ENCODE data around the gene NMT2.
"Not testable (repeated sequence)": the region's sequence is repeated elsewhere in the genome, so short reads cannot be mapped to it uniquely, and the experiment has no call there.

NMT2 gene

DNA sequence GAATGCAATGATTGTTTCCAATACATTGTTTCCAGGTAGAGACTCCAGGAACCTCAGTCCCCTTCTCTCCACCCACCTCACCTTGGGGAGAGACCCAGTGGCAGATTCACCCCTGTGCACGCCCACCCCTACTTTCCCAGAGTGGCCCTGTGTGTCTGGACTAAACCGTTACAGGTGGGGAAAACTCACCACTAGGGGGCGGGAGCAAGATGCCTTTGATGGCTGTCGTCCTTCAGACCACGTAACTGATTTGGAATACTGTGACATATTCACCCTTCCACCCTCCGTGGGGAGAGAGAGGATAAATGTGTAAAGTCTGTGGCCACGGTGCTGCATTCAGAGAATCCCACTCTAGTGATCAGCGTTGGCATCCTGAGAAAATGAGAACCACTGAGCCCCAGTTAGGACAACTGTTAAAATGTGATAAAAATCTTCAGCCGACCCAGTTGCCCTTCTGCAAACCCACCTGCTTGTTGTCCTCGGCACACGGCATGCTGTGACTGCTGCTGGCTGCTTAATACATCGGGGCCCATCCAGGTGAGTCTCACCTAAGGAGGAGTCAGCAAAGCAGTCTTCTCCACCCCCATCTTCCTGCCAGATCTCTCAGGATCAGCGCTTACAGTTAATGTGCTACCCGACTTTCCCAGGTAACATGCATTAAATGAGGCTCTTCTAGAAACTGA lies 41.5 kb upstream of the NMT2 start:
- H3K27me3 ChIP-seq (replicated peaks in 2 of 5; ENCODE audit: control insufficient read depth in 4 of 5, insufficient read depth in 5 of 5, low read length in 4 of 5) = peaks cover 0 to 19% (median 9%) of the 10 kb centered on the region in 5 experiments
- H3K4me1 ChIP-seq (ENCODE audit: control extremely low read depth in 1 of 4, control insufficient read depth in 4 of 4, insufficient read depth in 4 of 4, low read length in 3 of 4) = peaks cover 7 to 15% (median 12%) of the 10 kb centered on the region in 4 experiments
- DNase-seq = peak; percentile 73 to 77 (median 74)
- no peaks in the 10 kb centered on the region for H3K36me3 ChIP-seq (ENCODE audit: control insufficient read depth in 4 of 4, insufficient read depth in 4 of 4, low read length in 3 of 4)
- CTCF ChIA-PET = interaction anchor here (1.0 to 1.4 kb wide), 3 partner anchors 13 to 36 kb away, joined by 3 to 4 read pairs (median 3); no protein-coding TSS in a partner anchor
- H3K9me3 ChIP-seq (ENCODE audit: control extremely low read depth in 1 of 5, control insufficient read depth in 4 of 5, insufficient read depth in 2 of 5, low read depth in 1 of 5, low read length in 4 of 5) = peaks cover 0 to 3% (median 0%) of the 10 kb centered on the region in 5 experiments
- WGBS (ENCODE audit: insufficient coverage) = 35% methylated on average over 9 of the region's 14 CpGs
- no peak overlapping the region for H3K27ac ChIP-seq (ENCODE audit: insufficient read depth in 1 of 2, low read depth in 1 of 2, low read length in 2 of 2, poor library complexity in 1 of 2, severe bottlenecking in 2 of 2)
- POLR2A ChIA-PET = no interaction called here
- no peak overlapping the region for H3K4me3 ChIP-seq (ENCODE audit: control insufficient read depth in 1 of 7, extremely low read depth in 1 of 7, insufficient read depth in 4 of 7, low read depth in 2 of 7, low read length in 6 of 7)

DNA sequence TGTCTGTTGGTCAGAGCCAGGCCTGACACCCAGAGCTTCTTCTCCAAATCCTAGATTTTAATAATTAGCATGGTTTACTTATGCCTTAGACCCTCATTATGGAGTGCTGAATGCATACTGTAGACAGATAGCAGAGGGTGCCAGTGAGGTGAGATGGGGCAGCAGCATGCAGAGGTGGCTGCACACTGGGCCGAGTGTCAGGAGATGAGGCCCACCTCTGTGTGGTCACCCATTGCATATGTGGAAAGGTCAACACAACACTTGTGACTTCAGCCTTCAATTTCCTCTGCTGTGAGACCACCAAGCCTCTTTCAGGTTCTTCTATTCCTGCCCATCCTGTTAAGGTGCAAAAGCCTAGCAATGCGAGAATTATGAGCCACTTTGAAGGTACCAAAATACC lies 39.7 kb upstream of the NMT2 start:
- Histone ChIP-seq H3K27me3 (replicated peaks in 2 of 5; ENCODE audit: control insufficient read depth in 4 of 5, insufficient read depth in 5 of 5, low read length in 4 of 5) (peaks cover 0 to 21% (median 5%) of the 10 kb centered on the region in 5 experiments), H3K4me1 (ENCODE audit: control extremely low read depth in 1 of 4, control insufficient read depth in 4 of 4, insufficient read depth in 4 of 4, low read length in 3 of 4) (peaks cover 7 to 15% (median 12%) of the 10 kb centered on the region in 4 experiments), H3K4me3 (ENCODE audit: control insufficient read depth in 1 of 7, extremely low read depth in 1 of 7, insufficient read depth in 4 of 7, low read depth in 2 of 7, low read length in 6 of 7) (no peak overlapping the region), H3K27ac (ENCODE audit: insufficient read depth in 1 of 2, low read depth in 1 of 2, low read length in 2 of 2, poor library complexity in 1 of 2, severe bottlenecking in 2 of 2) (no peak overlapping the region), H3K9me3 (ENCODE audit: control extremely low read depth in 1 of 5, control insufficient read depth in 4 of 5, insufficient read depth in 2 of 5, low read depth in 1 of 5, low read length in 4 of 5) (peaks cover 0 to 3% (median 0%) of the 10 kb centered on the region in 5 experiments), H3K36me3 (ENCODE audit: control insufficient read depth in 4 of 4, insufficient read depth in 4 of 4, low read length in 3 of 4) (no peaks in the 10 kb centered on the region)
- no peak for DNase-seq
- CTCF ChIA-PET = no interaction called here
- WGBS (ENCODE audit: insufficient coverage) = 83% methylated on average over 1 of the region's 2 CpGs
- POLR2A ChIA-PET = no interaction called here

DNA sequence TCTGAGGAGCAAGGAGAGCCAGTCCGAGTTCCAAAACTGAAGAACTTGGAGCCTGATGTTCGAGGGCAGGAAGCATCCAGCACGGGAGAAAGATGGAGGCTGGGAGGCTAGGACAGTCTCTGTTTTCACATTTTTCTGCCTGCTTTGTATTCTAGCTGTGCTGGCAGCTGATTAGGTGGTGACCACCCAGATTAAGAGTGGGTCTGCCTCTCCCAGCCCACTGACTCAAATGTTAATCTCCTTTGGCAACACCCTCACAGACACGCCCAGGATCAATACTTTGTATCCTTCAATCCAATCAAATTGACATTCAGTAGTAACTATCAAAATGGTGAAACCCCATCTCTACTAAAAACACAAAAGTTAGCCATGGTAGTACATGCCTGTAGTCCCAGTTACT lies 38.9 kb upstream of the NMT2 start:
- H3K36me3 ChIP-seq (ENCODE audit: control insufficient read depth in 4 of 4, insufficient read depth in 4 of 4, low read length in 3 of 4); H3K27ac ChIP-seq (ENCODE audit: insufficient read depth in 1 of 2, low read depth in 1 of 2, low read length in 2 of 2, poor library complexity in 1 of 2, severe bottlenecking in 2 of 2); H3K9me3 ChIP-seq (ENCODE audit: control extremely low read depth in 1 of 5, control insufficient read depth in 4 of 5, insufficient read depth in 2 of 5, low read depth in 1 of 5, low read length in 4 of 5); POLR2A ChIA-PET; DNase-seq; CTCF ChIA-PET; H3K4me3 ChIP-seq (ENCODE audit: control insufficient read depth in 1 of 7, extremely low read depth in 1 of 7, insufficient read depth in 4 of 7, low read depth in 2 of 7, low read length in 6 of 7): not testable (repeated sequence)
- peaks cover 7 to 15% (median 12%) of the 10 kb centered on the region in 4 experiments for H3K4me1 ChIP-seq (ENCODE audit: control extremely low read depth in 1 of 4, control insufficient read depth in 4 of 4, insufficient read depth in 4 of 4, low read length in 3 of 4)
- WGBS (ENCODE audit: insufficient coverage) = 92% methylated on average over 2 of the region's 4 CpGs
- H3K27me3 ChIP-seq (replicated peaks in 2 of 5; ENCODE audit: control insufficient read depth in 4 of 5, insufficient read depth in 5 of 5, low read length in 4 of 5) = peaks cover 0 to 23% (median 5%) of the 10 kb centered on the region in 5 experiments

DNA sequence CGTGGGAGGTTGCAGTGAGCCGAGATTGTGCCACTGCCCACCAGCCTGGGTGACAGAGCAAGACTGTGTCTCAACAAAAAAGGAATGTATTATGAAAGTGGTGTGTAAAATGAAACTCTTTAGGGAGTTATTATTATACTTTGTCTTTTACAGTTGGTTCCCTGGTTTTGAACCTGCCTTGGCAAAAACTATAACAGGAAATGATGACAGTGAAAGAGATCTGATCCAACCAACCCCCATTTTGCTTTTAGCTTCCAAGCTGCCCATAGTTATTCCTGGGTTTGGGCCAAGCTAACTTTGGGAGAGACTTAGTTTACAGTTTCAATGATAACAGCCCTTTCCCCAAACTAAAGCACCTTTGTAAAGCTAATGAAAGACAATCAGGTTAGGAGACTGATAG lies 34.1 kb upstream of the NMT2 start:
- H3K4me1 ChIP-seq (ENCODE audit: control extremely low read depth in 1 of 4, control insufficient read depth in 4 of 4, insufficient read depth in 4 of 4, low read length in 3 of 4) = no peaks in the 10 kb centered on the region
- H3K36me3 ChIP-seq (ENCODE audit: control insufficient read depth in 4 of 4, insufficient read depth in 4 of 4, low read length in 3 of 4) = no peaks in the 10 kb centered on the region
- peaks cover 0 to 3% (median 0%) of the 10 kb centered on the region in 5 experiments for H3K9me3 ChIP-seq (ENCODE audit: control extremely low read depth in 1 of 5, control insufficient read depth in 4 of 5, insufficient read depth in 2 of 5, low read depth in 1 of 5, low read length in 4 of 5)
- H3K4me3 ChIP-seq (ENCODE audit: control insufficient read depth in 1 of 7, extremely low read depth in 1 of 7, insufficient read depth in 4 of 7, low read depth in 2 of 7, low read length in 6 of 7) = no peak overlapping the region
- WGBS (ENCODE audit: insufficient coverage) = 100% methylated on average over 2 of the region's 2 CpGs
- H3K27ac ChIP-seq (ENCODE audit: insufficient read depth in 1 of 2, low read depth in 1 of 2, low read length in 2 of 2, poor library complexity in 1 of 2, severe bottlenecking in 2 of 2) = no peak overlapping the region
- no peak for DNase-seq
- POLR2A ChIA-PET = no interaction called here
- CTCF ChIA-PET = interaction anchor here (1.2 to 1.4 kb wide), 2 partner anchors 9 to 35 kb away, joined by 4 to 6 read pairs; no protein-coding TSS in a partner anchor
- H3K27me3 ChIP-seq (replicated peaks in 2 of 5; ENCODE audit: control insufficient read depth in 4 of 5, insufficient read depth in 5 of 5, low read length in 4 of 5) = peaks cover 0 to 51% (median 18%) of the 10 kb centered on the region in 5 experiments

DNA sequence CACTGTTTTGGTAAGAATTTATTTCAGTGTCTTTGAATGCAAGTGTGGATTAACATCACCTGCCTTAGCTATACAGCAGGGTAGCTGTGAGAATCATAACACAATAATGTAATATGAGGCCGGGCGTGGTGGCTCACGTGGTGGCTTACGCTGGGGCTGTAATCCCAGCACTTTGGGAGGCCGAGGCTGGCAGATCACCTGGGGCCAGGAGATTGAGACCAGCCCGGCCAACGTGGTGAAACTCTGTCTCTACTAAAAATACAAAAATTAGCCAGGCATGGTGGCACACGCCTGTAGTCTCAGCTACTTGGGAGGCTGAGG lies 33.8 kb upstream of the NMT2 start:
- H3K4me3 ChIP-seq (ENCODE audit: control insufficient read depth in 1 of 7, extremely low read depth in 1 of 7, insufficient read depth in 4 of 7, low read depth in 2 of 7, low read length in 6 of 7); H3K36me3 ChIP-seq (ENCODE audit: control insufficient read depth in 4 of 4, insufficient read depth in 4 of 4, low read length in 3 of 4); POLR2A ChIA-PET; H3K9me3 ChIP-seq (ENCODE audit: control extremely low read depth in 1 of 5, control insufficient read depth in 4 of 5, insufficient read depth in 2 of 5, low read depth in 1 of 5, low read length in 4 of 5); H3K27ac ChIP-seq (ENCODE audit: insufficient read depth in 1 of 2, low read depth in 1 of 2, low read length in 2 of 2, poor library complexity in 1 of 2, severe bottlenecking in 2 of 2); DNase-seq; H3K4me1 ChIP-seq (ENCODE audit: control extremely low read depth in 1 of 4, control insufficient read depth in 4 of 4, insufficient read depth in 4 of 4, low read length in 3 of 4): not testable (repeated sequence)
- peaks cover 0 to 55% (median 20%) of the 10 kb centered on the region in 5 experiments for H3K27me3 ChIP-seq (replicated peaks in 2 of 5; ENCODE audit: control insufficient read depth in 4 of 5, insufficient read depth in 5 of 5, low read length in 4 of 5)
- CTCF ChIA-PET = interaction anchor here (1.2 to 1.4 kb wide), 2 partner anchors 9 to 35 kb away, joined by 4 to 6 read pairs; no protein-coding TSS in a partner anchor
- 94% methylated on average over 4 of the region's 8 CpGs for WGBS (ENCODE audit: insufficient coverage)

DNA sequence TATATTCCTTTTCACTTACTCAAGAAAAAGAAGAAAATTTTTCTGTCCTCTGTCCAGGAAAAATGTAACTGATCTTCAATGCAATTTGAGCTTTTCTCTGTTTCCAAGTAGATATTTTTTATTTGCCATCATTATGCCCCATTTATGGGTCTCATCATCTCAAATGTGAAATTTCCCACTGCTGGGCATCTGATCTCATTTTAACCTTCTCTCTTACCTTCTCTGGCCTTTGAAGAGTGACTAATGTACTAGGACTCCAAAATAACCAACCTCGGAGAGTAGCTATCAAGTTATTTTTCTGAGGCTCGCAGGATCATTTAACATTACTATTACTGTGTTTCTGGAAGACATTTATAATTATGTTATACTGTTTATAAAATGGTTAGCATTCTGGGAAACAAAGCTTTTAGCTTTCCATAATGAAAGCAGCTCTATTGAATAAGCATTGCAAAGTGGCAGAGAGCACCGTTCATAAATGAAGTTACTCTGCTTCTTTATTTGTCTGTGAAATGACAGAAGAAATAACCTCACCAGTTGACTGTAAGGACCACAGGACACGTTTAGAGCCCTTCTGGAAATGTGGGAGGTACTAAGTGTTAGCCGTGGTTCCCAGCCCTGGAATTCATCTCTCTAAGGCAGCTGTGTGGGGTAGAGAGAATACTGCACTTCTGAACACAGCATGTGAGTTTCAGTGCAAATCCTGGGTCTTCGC lies 33.3 kb upstream of the NMT2 start:
- 98% methylated on average over 4 of the region's 6 CpGs for WGBS (ENCODE audit: insufficient coverage)
- no peak overlapping the region for H3K27ac ChIP-seq (ENCODE audit: insufficient read depth in 1 of 2, low read depth in 1 of 2, low read length in 2 of 2, poor library complexity in 1 of 2, severe bottlenecking in 2 of 2)

DNA sequence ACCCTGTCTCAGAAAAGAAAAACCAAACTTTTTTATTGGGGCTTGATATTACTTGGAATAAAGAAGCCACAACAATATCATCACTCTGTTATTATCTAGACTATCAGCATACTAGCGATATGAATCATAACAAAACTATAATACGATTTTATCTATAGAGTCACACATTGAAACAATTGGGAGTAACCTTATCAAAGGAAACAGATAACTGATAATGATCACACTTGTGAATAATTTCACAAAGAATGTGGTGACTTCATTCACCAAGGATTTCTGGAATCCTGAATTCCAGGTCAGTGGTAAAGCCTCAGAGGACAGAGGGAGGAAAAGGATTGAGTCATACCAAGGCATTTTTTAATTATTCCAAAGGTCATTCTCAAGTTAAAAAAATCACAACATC lies 32.1 kb upstream of the NMT2 start:
- Histone ChIP-seq H3K9me3 (ENCODE audit: control extremely low read depth in 1 of 5, control insufficient read depth in 4 of 5, insufficient read depth in 2 of 5, low read depth in 1 of 5, low read length in 4 of 5) (peaks cover 0 to 3% (median 0%) of the 10 kb centered on the region in 5 experiments), H3K27me3 (replicated peaks in 2 of 5; ENCODE audit: control insufficient read depth in 4 of 5, insufficient read depth in 5 of 5, low read length in 4 of 5) (peaks cover 0 to 57% (median 21%) of the 10 kb centered on the region in 5 experiments), H3K4me3 (ENCODE audit: control insufficient read depth in 1 of 7, extremely low read depth in 1 of 7, insufficient read depth in 4 of 7, low read depth in 2 of 7, low read length in 6 of 7) (no peak overlapping the region), H3K4me1 (ENCODE audit: control extremely low read depth in 1 of 4, control insufficient read depth in 4 of 4, insufficient read depth in 4 of 4, low read length in 3 of 4) (peaks cover 0 to 7% (median 1%) of the 10 kb centered on the region in 4 experiments), H3K36me3 (ENCODE audit: control insufficient read depth in 4 of 4, insufficient read depth in 4 of 4, low read length in 3 of 4) (no peaks in the 10 kb centered on the region), H3K27ac (ENCODE audit: insufficient read depth in 1 of 2, low read depth in 1 of 2, low read length in 2 of 2, poor library complexity in 1 of 2, severe bottlenecking in 2 of 2) (no peak overlapping the region)
- ChIA-PET POLR2A (interaction anchor here (1.4 kb wide), 1 partner anchor 29 kb away, joined by 3 read pairs; no protein-coding TSS in a partner anchor), CTCF (no interaction called here)
- no peak for DNase-seq
- WGBS (ENCODE audit: insufficient coverage) = no CpG with 5 or more reads among the region's 2 CpGs

More for the DNA sequence above, 33.3 kb upstream of the NMT2 start:
- Histone ChIP-seq H3K9me3 (ENCODE audit: control extremely low read depth in 1 of 5, control insufficient read depth in 4 of 5, insufficient read depth in 2 of 5, low read depth in 1 of 5, low read length in 4 of 5) (peaks cover 0 to 3% (median 0%) of the 10 kb centered on the region in 5 experiments), H3K4me3 (ENCODE audit: control insufficient read depth in 1 of 7, extremely low read depth in 1 of 7, insufficient read depth in 4 of 7, low read depth in 2 of 7, low read length in 6 of 7) (no peak overlapping the region), H3K27me3 (replicated peaks in 2 of 5; ENCODE audit: control insufficient read depth in 4 of 5, insufficient read depth in 5 of 5, low read length in 4 of 5) (peaks cover 0 to 57% (median 21%) of the 10 kb centered on the region in 5 experiments), H3K4me1 (ENCODE audit: control extremely low read depth in 1 of 4, control insufficient read depth in 4 of 4, insufficient read depth in 4 of 4, low read length in 3 of 4) (no peaks in the 10 kb centered on the region), H3K36me3 (ENCODE audit: control insufficient read depth in 4 of 4, insufficient read depth in 4 of 4, low read length in 3 of 4) (no peaks in the 10 kb centered on the region)
- POLR2A ChIA-PET = interaction anchor here (1.0 kb wide), 1 partner anchor 10 kb away, joined by 3 read pairs; no protein-coding TSS in a partner anchor
- CTCF ChIA-PET = interaction anchor here (1.2 to 1.4 kb wide), 2 partner anchors 10 to 35 kb away, joined by 4 to 6 read pairs; no protein-coding TSS in a partner anchor
- no peak for DNase-seq

Measured in common myeloid progenitor, CD34-positive (primary cell).